ENCODE results near the gene MCOLN1.

Gene MCOLN1

GRCh38 chr19:7540761-7541474 lies 18.5 kb downstream of the MCOLN1 start:
- H3K4me3 ChIP-seq (ENCODE audit: low read depth, low read length): no peak overlapping the region

- no peak overlapping the region for H3K4me3 ChIP-seq (ENCODE audit: low read depth, low read length)
These were observed 19.0 kb downstream of the MCOLN1 start for GRCh38 chr19:7541475-7541824.

DNA sequence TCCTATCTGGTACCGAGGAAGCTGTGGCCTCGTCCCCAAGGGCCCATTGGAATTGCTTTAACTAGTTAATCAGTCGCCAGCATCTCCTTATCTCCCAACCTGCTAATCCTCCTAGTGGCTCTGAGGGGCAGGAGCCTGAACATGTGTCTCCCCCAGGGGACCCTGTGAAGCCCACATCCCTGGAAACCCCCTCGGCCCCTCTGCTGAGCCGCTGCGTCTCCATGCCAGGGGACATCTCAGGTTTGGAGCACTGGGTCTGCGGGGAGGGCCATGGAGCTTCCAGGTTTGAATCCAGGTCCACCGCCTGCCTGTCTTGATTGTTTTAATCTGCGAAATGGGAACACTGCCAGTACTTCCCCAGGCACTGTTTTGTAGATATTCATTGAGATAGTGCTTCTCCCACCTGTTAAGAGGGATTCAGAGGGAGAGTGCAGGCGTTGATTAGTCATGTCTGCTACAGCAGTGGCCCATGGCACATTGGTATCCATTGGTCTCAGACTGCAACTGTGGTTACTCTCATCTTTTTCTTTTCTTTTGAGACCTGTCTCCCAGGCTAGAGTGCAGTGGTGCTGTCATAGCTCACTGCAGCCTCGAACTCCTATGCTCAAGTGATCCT lies 19.5 kb downstream of the MCOLN1 start:
- H3K4me3 ChIP-seq (ENCODE audit: low read depth, low read length): no peak overlapping the region

DNA sequence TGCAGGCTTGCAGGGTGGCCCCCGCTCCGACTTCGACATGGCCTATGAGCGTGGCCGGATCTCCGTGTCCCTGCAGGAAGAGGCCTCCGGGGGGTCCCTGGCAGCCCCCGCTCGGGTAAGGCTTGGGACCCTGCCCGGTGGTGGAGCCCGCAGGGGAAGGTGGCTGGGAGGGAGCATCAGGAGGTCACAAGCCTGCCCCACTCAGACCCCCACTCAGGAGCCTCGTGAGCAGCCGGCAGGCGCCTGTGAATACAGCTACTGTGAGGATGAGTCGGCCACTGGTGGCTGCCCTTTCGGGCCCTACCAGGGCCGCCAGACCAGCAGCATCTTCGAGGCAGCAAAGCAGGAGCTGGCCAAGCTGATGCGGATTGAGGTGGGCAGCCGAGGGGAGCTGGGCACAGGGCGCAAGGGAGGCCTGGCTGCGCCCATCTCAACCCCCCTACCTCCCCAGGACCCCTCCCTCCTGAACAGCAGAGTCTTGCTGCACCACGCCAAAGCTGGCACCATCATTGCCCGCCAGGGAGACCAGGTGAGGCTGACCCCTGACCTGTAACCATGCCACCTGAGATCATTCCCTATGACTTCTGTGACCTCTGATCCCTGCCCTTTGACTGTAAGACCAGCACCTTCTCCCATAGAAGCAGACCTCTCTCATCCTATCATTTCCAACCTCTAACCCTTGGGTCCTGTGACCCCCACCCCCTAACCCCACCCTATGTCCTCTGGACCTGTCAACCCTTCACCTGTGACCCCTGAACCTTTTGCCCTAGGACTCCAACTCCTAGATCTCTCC lies 20.3 kb downstream of the MCOLN1 start:
- no peak overlapping the region for H3K4me3 ChIP-seq (ENCODE audit: low read depth, low read length)

GRCh38 chr19:7544626-7545025 lies 22.2 kb downstream of the MCOLN1 start:
- H3K4me3 ChIP-seq (ENCODE audit: low read depth, low read length): no peak overlapping the region

- no peak overlapping the region for H3K4me3 ChIP-seq (ENCODE audit: low read depth, low read length)
These were observed 22.9 kb downstream of the MCOLN1 start for GRCh38 chr19:7545300-7545699.

- H3K4me3 ChIP-seq (ENCODE audit: low read depth, low read length): no peak overlapping the region
These were observed 23.5 kb downstream of the MCOLN1 start for GRCh38 chr19:7545904-7546303.

DNA sequence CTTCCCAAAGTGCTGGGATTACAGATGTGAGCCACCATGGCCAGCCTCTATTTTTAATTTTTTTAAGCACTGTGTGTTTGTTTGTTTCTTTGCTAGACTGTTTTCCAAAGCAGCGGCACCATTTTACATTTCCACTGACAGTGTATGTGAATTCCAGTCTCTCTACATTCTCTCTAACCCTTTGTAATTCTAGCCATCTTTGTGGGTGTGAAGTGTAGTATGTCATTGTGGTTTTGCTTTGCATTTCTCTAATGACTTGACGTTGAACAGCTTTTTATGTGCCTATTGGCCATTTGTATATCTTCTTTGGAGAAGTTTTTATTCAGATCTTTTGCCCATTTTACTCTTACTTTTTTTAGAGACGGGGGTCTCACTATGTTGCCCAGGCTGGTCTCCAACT lies 24.7 kb downstream of the MCOLN1 start:
- H3K4me3 ChIP-seq (ENCODE audit: low read depth, low read length): no peak overlapping the region

DNA sequence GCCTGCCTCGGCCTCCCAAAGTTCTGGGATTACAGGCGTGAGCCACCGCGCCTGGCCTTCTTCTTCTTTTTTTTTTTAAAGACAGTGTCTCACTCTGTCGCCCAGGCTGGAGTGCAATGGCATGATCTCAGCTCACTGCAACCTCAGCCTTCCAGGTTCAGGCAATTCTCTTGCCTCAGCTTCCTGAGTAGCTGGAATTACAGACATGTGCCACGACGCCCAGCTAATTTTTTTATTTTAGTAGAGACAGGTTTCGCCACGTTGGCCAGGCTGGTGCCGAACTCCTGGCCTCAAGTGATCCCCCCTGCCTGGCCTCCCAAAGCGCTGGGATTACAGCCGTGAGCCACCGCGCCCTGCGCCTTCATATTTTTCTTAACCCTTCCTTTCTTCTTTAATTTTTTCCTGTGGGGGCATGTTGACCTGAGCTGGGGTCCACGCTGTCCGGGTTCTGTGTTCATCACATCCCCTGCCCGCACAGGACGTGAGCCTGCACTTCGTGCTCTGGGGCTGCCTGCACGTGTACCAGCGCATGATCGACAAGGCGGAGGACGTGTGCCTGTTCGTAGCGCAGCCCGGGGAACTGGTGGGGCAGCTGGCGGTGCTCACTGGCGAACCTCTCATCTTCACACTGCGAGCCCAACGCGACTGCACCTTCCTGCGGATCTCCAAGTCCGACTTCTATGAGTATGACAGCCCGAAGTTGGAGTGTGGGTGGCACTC lies 27.2 kb downstream of the MCOLN1 start:
- no peak overlapping the region for H3K4me3 ChIP-seq (ENCODE audit: low read depth, low read length)

GRCh38 chr19:7550169-7550770 lies 27.8 kb downstream of the MCOLN1 start:
- no peak overlapping the region for H3K4me3 ChIP-seq (ENCODE audit: low read depth, low read length)

- peak overlapping the region; percentile 35 for H3K4me3 ChIP-seq (ENCODE audit: low read depth, low read length)
These were observed 28.8 kb downstream of the MCOLN1 start for GRCh38 chr19:7550987-7551761.

DNA sequence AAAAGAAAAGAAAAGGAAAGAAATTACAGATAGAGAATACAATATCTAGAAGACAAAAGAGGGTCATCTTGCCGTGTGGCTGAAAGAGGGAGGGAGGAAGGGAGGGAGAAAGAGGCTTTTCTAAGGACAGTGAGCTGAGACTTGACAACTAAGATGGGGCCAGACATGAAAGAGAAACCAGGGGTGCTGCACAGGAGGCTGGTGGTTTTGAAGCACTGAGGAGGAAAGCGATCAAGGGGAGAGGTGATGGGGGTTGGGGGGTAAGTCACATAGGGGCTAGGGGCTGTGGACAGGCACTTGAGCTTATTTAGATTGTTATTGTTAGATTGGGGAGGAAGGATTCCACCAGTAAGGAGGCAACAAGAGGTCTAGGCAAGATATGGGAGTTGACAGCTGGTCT lies 30.4 kb downstream of the MCOLN1 start:
- H3K4me3 ChIP-seq (ENCODE audit: low read depth, low read length): no peak overlapping the region

GRCh38 chr19:7554565-7554964 lies 32.1 kb downstream of the MCOLN1 start:
- no peak overlapping the region for H3K4me3 ChIP-seq (ENCODE audit: low read depth, low read length)

GRCh38 chr19:7554990-7555864 lies 32.8 kb downstream of the MCOLN1 start:
- H3K4me3 ChIP-seq (ENCODE audit: low read depth, low read length): peak overlapping the region; percentile 13

DNA sequence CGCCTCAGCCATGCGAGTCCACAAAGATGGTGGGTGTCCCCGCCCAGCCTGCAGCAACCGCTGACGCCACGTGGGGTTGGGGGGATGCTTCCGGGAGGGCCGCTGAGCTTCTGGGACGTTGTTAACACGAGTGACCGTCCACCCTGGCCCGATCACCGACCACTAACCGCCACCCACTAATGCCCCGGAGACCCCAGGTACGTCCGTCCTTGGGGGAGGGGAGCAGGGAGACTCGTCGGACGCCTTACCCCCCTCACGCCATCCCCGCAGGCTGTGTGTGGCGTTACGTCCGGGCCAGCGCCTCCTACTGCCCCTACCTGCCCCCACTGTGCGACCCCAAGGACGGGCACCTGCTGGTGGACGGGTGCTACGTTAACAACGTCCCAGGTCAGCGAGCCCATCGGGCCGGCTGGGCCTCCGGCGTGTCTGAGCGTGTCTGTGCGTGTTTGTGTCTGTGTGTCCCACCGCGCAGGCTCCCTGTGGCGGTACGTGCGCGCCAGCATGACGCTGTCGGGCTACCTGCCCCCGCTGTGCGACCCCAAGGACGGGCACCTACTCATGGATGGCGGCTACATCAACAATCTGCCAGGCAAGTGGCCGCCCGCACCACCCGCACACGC lies 34.4 kb downstream of the MCOLN1 start:
- H3K4me3 ChIP-seq (ENCODE audit: low read depth, low read length): no peak overlapping the region

GRCh38 chr19:7558667-7559066 lies 36.2 kb downstream of the MCOLN1 start:
- H3K4me3 ChIP-seq (ENCODE audit: low read depth, low read length): no peak overlapping the region

DNA sequence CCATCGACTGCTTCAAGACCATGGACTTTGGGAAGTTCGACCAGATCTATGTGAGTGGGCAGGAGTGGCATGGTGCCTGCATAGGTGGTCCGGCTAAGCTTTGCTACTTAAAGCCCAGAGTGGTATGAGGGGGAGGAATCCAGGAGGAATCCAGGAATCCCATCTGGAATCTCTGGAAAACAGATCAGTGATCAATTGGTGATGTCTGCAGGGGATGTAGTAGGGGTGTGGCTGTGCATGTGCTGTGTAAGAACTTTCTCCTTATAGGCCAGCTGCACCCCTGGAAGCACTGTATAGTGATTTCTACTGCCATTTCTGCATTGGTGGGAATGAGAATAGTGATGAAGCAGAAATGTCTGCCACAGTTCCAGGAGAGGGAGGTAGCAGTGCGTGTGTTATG lies 36.7 kb downstream of the MCOLN1 start:
- no peak overlapping the region for H3K4me3 ChIP-seq (ENCODE audit: low read depth, low read length)

DNA sequence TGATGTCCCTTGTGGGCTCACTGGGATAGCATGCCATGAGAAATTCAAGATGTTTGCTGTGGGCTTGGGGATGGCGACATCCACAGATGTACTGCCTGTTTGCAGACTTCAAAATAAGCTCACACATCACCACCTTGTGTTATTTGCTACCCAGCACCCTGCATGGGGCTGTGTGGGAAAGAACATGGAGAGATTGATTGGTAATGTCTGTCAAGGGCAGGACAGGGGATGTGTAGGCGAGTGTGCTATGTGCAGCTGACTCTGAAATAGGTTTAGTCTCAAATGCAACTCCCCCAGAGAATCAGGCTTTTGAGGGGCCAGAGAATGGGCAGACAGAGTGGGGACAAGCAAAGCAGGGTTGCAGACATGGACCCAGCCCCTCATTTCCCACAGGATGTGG lies 37.8 kb downstream of the MCOLN1 start:
- H3K4me3 ChIP-seq (ENCODE audit: low read depth, low read length): no peak overlapping the region

- H3K4me3 ChIP-seq (ENCODE audit: low read depth, low read length): no peak overlapping the region
These were observed 38.9 kb downstream of the MCOLN1 start for GRCh38 chr19:7561325-7561724.

All from iPS-11a (cell line).